HG03064 (cell line): ENCODE measurements around the gene STAC2.
"Not testable (repeated sequence)": the region's sequence is repeated elsewhere in the genome, so short reads cannot be mapped to it uniquely, and the experiment has no call there.

Experiments
- ATAC-seq: cut with Tn5 transposase; IDR thresholded peaks from one replicate; pipeline ENCODE4 v1.9.1; 2021; ENCODE audit warnings: low read depth; ENCODE audit not compliant: unreplicated experiment

The STAC2 gene

GRCh38 chr17:39225308-39225958 lies at the start of gene STAC2:
Gene STAC2, minus strand, starts transcription at chr17:39225945. Its CDS starts 443 bp downstream, at chr17:39225502.
- ATAC-seq, result no peak

GRCh38 chr17:39271546-39271945 lies 45.8 kb upstream of the STAC2 start:
- ATAC-seq, result no peak

- ATAC-seq, result no peak
Measured at GRCh38 chr17:39270923-39271322, 45.2 kb upstream of the STAC2 start.

GRCh38 chr17:39264119-39264518 lies 38.4 kb upstream of the STAC2 start:
- ATAC-seq, result no peak

- no peak for ATAC-seq
Measured at GRCh38 chr17:39261286-39261685, 35.5 kb upstream of the STAC2 start.

GRCh38 chr17:39252788-39253460 lies 27.2 kb upstream of the STAC2 start:
- ATAC-seq, result no peak

- ATAC-seq, result no peak
Measured at GRCh38 chr17:39251997-39252396, 26.3 kb upstream of the STAC2 start.

GRCh38 chr17:39250076-39250475 lies 24.3 kb upstream of the STAC2 start:
- ATAC-seq, result not testable (repeated sequence)

GRCh38 chr17:39246274-39246673 lies 20.5 kb upstream of the STAC2 start:
- no peak for ATAC-seq

- ATAC-seq, result no peak
Measured at GRCh38 chr17:39244600-39245570, 19.1 kb upstream of the STAC2 start.

GRCh38 chr17:39244016-39244599 lies 18.4 kb upstream of the STAC2 start:
- ATAC-seq, result no peak

- ATAC-seq, result no peak
Measured at GRCh38 chr17:39243155-39243554, 17.4 kb upstream of the STAC2 start.

GRCh38 chr17:39240631-39241030 lies 14.9 kb upstream of the STAC2 start:
- ATAC-seq, result no peak

- ATAC-seq, result no peak
Measured at GRCh38 chr17:39239640-39240314, 14.0 kb upstream of the STAC2 start.

GRCh38 chr17:39238311-39238972 lies 12.7 kb upstream of the STAC2 start:
- ATAC-seq, result no peak

GRCh38 chr17:39237586-39237985 lies 11.8 kb upstream of the STAC2 start:
- no peak for ATAC-seq

GRCh38 chr17:39236981-39237441 lies 11.3 kb upstream of the STAC2 start:
- ATAC-seq, result no peak

- ATAC-seq, result no peak
Measured at GRCh38 chr17:39236450-39236927, 10.7 kb upstream of the STAC2 start.
